Heart right ventricle (tissue), 16 donors: ENCODE measurements around the gene TMEM182. TPM values are rescaled to one million over a fixed set of nuclear protein-coding genes. Genes with fewer than 3 reads are reported as not detected.
A peak's percentile ranks its signal among the peaks of the same experiment; 100 is the strongest.

ENCODE experiments used
- ATAC-seq, 8 donors: fragments of 200-7000 bp; cut with Tn5 transposase; one replicate each; pipeline ENCODE4 v1.9.1; 2020; ENCODE audit warnings: mild to moderate bottlenecking in 8 of 8, moderate library complexity in 8 of 8, moderate number of reproducible peaks in 1 of 8
- DNase-seq, 2 donors: peaks; one replicate each; pipeline ENCODE4 v3.0.0-alpha.2; 2020
- H3K27ac ChIP-seq, 10 donors: fragments of 200-600 bp; sonication (generic) in 2 of 10; one replicate each; pipeline versions ENCODE4 v1.5.0 to v1.8.0; 2020 to 2022; ENCODE audit warnings: mild to moderate bottlenecking in 3 of 10
- H3K27me3 ChIP-seq, 7 donors: fragments of 200-600 bp; one replicate each; pipeline ENCODE4 v1.8.0; 2021 to 2022; ENCODE audit warnings: mild to moderate bottlenecking in 2 of 7
- H3K36me3 ChIP-seq, 9 donors: fragments of 200-600 bp; sonication (generic) in 1 of 9; one replicate each; pipeline versions ENCODE4 v1.5.0 to v1.8.0; 2020 to 2022; ENCODE audit warnings: mild to moderate bottlenecking in 2 of 9
- H3K4me1 ChIP-seq, 9 donors: fragments of 200-600 bp; sonication (generic) in 1 of 9; one replicate each; pipeline versions ENCODE4 v1.5.0 to v1.8.0; 2020 to 2022; ENCODE audit warnings: mild to moderate bottlenecking in 4 of 9
- H3K4me3 ChIP-seq, 10 donors: fragments of 200-600 bp; sonication (generic) in 2 of 10; one replicate each; pipeline versions ENCODE4 v1.5.0 to v1.8.0; 2020 to 2022; ENCODE audit warnings: mild to moderate bottlenecking in 7 of 10, moderate library complexity in 2 of 10
- H3K9me3 ChIP-seq, 11 donors: fragments of 200-600 bp in 10 of 11; sonication (generic) in 2 of 11; one replicate each; pipeline versions ENCODE4 v1.5.0 to v1.8.0; 2013 to 2022; ENCODE audit warnings: mild to moderate bottlenecking in 2 of 11, control low read depth in 1 of 11, moderate library complexity in 1 of 11
- CTCF ChIP-seq, 9 donors: fragments of 200-600 bp; sonication (generic) in 2 of 9; IDR thresholded peaks; one replicate each; pipeline versions ENCODE4 v1.5.0 to v1.8.0; 2021 to 2022; ENCODE audit warnings: antibody characterized with exemption in 9 of 9, mild to moderate bottlenecking in 5 of 9, moderate library complexity in 1 of 9
- WGBS, 2 donors: extraction: QIAGEN DNeasy Blood & Tissue Kit; methylation state at CpG; one replicate each; pipeline ENCODE4 v1.1.7; 2013; ENCODE audit warnings: inconsistent platforms in 1 of 2; 5-methylcytosine and 5-hydroxymethylcytosine counted together
- intact Hi-C, 10 donors: fragments of 100-400 bp; cut with DNase I; formaldehyde crosslinking; loops; one replicate each; pipeline versions ENCODE4 v1.11.1 to v1.14.2; 2022
- polyA plus RNA-seq, 2 donors: library from polyadenylated mRNA; stranded (reverse); fragments of 200-250 nt; gene quantifications; one replicate each; pipeline ENCODE4 v1.2.3, GENCODE V29; 2013
- total RNA-seq, 10 donors: library from RNA; stranded (reverse); fragmentation: NEBNext Ultra II Directional in 3 of 10; extraction: Animal tissue kit (Norgen Biotek cat#: 25700) in 3 of 10; gene quantifications; one replicate each; pipeline versions ENCODE4 v1.2.1 to v1.2.4, GENCODE V29; 2021 to 2023
- donor health status: Arrhythmogenic right ventricular cardiomyopathy.
- donor health status: ischemic (EF 13 %, LVEDD 7.1; RV severe dilation, severe dysfunction).
- donor health status: healthy with polysubstance abuse.
- donor health status: DM: no; HTN: yes; CAD: no.
- donor health status: DM: no; HTN: no; CAD: no.
- donor health status: ischemic (EF 25% LVEDD 6.9; RV normal size, moderate dysfunction).
- donor health status: ischemic (EF 25% LVEDD 5.7; RV mildly dilated, moderate dysfunction).
- donor health status: healthy.
- donor health status: DM: yes; HTN: yes; CAD: no.
- donor health status: Ischemic cardiomyopathy.
- donor health status: ischemic (EF 35%, LVEDD 5.7; RV mildly dilated, moderate dysfunction).
- donor health status: nonischemic (EF 11% LVEDD 7.7; RV severe dilation, severe dysfunction).
- donor health status: DM: yes; HTN: yes; CAD: no.
- donor health status: PGD.
- donor health status: ischemic (EF 29% LVEDD 5.4; RV normal size, mild dysfunction).
- donor health status: nonischemic (EF 23%, LVEDD 6.1; RV moderate dilation, normal function).

TMEM182 gene
- total and polyA plus RNA-seq, 12 donors: 10.1 to 225 (median 189) TPM

- intact Hi-C loops: no loop called here
- TF ChIP-seq CTCF (IDR thresholded peaks at IDR 0.05): no peak
- H3K4me3 ChIP-seq: peak overlapping the region; percentile 76 to 99 (median 82)
- peaks cover 0 to 24% (median 13%) of the 10 kb centered on the region in 9 donors for H3K4me1 ChIP-seq
- peak overlapping the region in 9 of 10 donors; percentile 67 to 88 (median 77) for H3K27ac ChIP-seq
- 23 to 25% methylated on average over 6 of the region's 6 CpGs for whole genome bisulfite sequencing, 2 donors
- DNase-seq (no peak), ATAC-seq (peak in 7 of 8 donors; percentile 18 to 56 (median 39))
- H3K27me3 ChIP-seq: no peaks in the 10 kb centered on the region
- no peaks in the 10 kb centered on the region for H3K9me3 ChIP-seq
- peaks cover 0 to 13% (median 7%) of the 10 kb centered on the region in 9 donors for H3K36me3 ChIP-seq
These were observed 25.8 kb upstream of the TMEM182 start for GRCh38 chr2:102736110-102736409.

GRCh38 chr2:102736410-102737409 is 25.1 kb upstream of the TMEM182 start:
- peak in 1 of 9 donors; percentile 8 for TF ChIP-seq CTCF (IDR thresholded peaks at IDR 0.05)
- intact Hi-C loops: no loop called here
- H3K27me3 ChIP-seq: no peaks in the 10 kb centered on the region
- peaks cover 0 to 6% (median 2%) of the 10 kb centered on the region in 9 donors for H3K36me3 ChIP-seq
- ATAC-seq: peak; percentile 96 to 99 (median 97)
- DNase-seq: peak; percentile 76 to 88
- peak overlapping the region; percentile 76 to 99 (median 82) for H3K4me3 ChIP-seq
- 0 to 2% methylated on average over 52 of the region's 52 CpGs for WGBS, 2 donors
- peak overlapping the region in 9 of 10 donors; percentile 67 to 88 (median 77) for H3K27ac ChIP-seq
- H3K4me1 ChIP-seq: peaks cover 0 to 24% (median 13%) of the 10 kb centered on the region in 9 donors
- H3K9me3 ChIP-seq: no peaks in the 10 kb centered on the region

GRCh38 chr2:102737431-102737830 is 24.4 kb upstream of the TMEM182 start:
- Histone ChIP-seq H3K9me3 (no peaks in the 10 kb centered on the region), H3K27ac (no peak overlapping the region), H3K36me3 (no peaks in the 10 kb centered on the region), H3K4me3 (peak overlapping the region in 9 of 10 donors; percentile 76 to 99 (median 84)), H3K4me1 (peaks cover 0 to 24% (median 13%) of the 10 kb centered on the region in 9 donors), H3K27me3 (no peaks in the 10 kb centered on the region)
- intact Hi-C loops: no loop called here
- DNase-seq: no peak
- TF ChIP-seq CTCF (IDR thresholded peaks at IDR 0.05): no peak
- 90 to 92% methylated on average over 1 of the region's 1 CpG for WGBS, 2 donors
- ATAC-seq: no peak

DNA sequence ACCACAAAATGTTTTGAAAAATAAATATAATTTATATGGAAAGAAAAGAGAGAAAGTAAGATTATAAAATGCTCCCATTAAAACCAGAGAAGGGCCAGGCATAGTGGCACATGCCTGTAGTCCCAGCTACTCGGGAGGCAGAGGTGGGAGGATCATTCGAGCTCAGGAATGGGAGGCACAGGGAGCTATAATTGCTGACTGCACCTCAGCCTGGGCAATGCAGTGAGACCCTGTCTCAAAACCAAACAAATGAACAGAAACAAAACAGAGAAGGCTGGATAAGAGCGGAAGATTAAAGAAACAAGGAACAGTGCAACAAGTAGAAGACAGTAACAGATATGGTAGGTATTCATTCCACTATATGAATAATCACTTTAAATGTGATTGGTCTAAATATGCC is 18.6 kb upstream of the TMEM182 start:
- H3K36me3 ChIP-seq: no peaks in the 10 kb centered on the region
- peaks cover 0 to 5% (median 0%) of the 10 kb centered on the region in 9 donors for H3K4me1 ChIP-seq
- no peak for ATAC-seq
- peaks cover 0 to 8% (median 0%) of the 10 kb centered on the region in 11 donors for H3K9me3 ChIP-seq
- DNase-seq: no peak
- H3K4me3 ChIP-seq: no peak overlapping the region
- 85 to 93% methylated on average over 3 of the region's 3 CpGs for WGBS, 2 donors
- H3K27me3 ChIP-seq: no peaks in the 10 kb centered on the region
- intact Hi-C loops: no loop called here
- no peak for TF ChIP-seq CTCF (IDR thresholded peaks at IDR 0.05)
- no peak overlapping the region for H3K27ac ChIP-seq
